SK-N-SH (cell line): ENCODE measurements around the gene HTR2B.

Source experiments
- CTCF ChIP-seq: fragments of 200-600 bp; sonication (generic); IDR thresholded peaks from 2 replicates; pipeline ENCODE4 v1.6.1; 2017; ENCODE audit warnings: antibody characterized with exemption, mild to moderate bottlenecking, moderate library complexity
- EP300 ChIP-seq, 2 experiments: IDR thresholded peaks; 2 replicates each; pipeline versions ENCODE4 v1.4.0 to v1.6.1; 2012; ENCODE audit warnings: borderline replicate concordance in 1 of 2, low read depth in 1 of 2, low read length in 1 of 2
- EZH2phosphoT487 ChIP-seq: fragments of 200-600 bp; sonication (generic); IDR thresholded peaks from 2 replicates; pipeline ENCODE4 v1.6.1; 2017; ENCODE audit warnings: low read depth, mixed run types, mild to moderate bottlenecking, antibody characterized with exemption, moderate library complexity, borderline replicate concordance
- GABPA ChIP-seq: IDR thresholded peaks from 2 replicates; pipeline ENCODE4 v1.4.0; 2012; ENCODE audit warnings: low read depth, mild to moderate bottlenecking
- POLR2AphosphoS5 ChIP-seq: IDR thresholded peaks from 2 replicates; pipeline ENCODE4 v1.6.1; 2012; ENCODE audit warnings: low read depth, low read length
- RCOR1 ChIP-seq: fragments of 150-350 bp; IDR thresholded peaks from 2 replicates; pipeline ENCODE4 v1.6.1; 2017; ENCODE audit warnings: antibody characterized with exemption, low read length
- RFX5 ChIP-seq: IDR thresholded peaks from 2 replicates; pipeline ENCODE4 v1.6.1; 2012; ENCODE audit warnings: mild to moderate bottlenecking, improper control_type of control experiment, low read length
- RXRA ChIP-seq: IDR thresholded peaks from 2 replicates; pipeline ENCODE4 v1.4.0; 2012; ENCODE audit warnings: low read depth, mild to moderate bottlenecking, borderline replicate concordance
- SMC3 ChIP-seq: IDR thresholded peaks from 2 replicates; pipeline ENCODE4 v1.6.1; 2012; ENCODE audit warnings: low read depth, low read length, improper control_type of control experiment
- TF ChIP-seq, protein P1 (sequence below): IDR thresholded peaks from 2 replicates; pipeline ENCODE4 v1.4.0; 2012; ENCODE audit warnings: low read depth, borderline replicate concordance
- TF ChIP-seq, protein P2 (sequence below): IDR thresholded peaks from 2 replicates; pipeline ENCODE4 v1.4.0; 2012; ENCODE audit warnings: low read depth
- TF ChIP-seq, protein P3 (sequence below): IDR thresholded peaks from 2 replicates; pipeline ENCODE4 v1.4.0; 2012; ENCODE audit warnings: low read depth, borderline replicate concordance
- TF ChIP-seq, protein P4 (sequence below): fragments of 150-350 bp; IDR thresholded peaks from 2 replicates; pipeline ENCODE4 v1.6.1; 2017; ENCODE audit warnings: antibody characterized with exemption, low read length, low read depth, borderline replicate concordance

- TF ChIP-seq RFX5, result no peak
- TF ChIP-seq CTCF, result no peak
- TF ChIP-seq, protein P1, sequence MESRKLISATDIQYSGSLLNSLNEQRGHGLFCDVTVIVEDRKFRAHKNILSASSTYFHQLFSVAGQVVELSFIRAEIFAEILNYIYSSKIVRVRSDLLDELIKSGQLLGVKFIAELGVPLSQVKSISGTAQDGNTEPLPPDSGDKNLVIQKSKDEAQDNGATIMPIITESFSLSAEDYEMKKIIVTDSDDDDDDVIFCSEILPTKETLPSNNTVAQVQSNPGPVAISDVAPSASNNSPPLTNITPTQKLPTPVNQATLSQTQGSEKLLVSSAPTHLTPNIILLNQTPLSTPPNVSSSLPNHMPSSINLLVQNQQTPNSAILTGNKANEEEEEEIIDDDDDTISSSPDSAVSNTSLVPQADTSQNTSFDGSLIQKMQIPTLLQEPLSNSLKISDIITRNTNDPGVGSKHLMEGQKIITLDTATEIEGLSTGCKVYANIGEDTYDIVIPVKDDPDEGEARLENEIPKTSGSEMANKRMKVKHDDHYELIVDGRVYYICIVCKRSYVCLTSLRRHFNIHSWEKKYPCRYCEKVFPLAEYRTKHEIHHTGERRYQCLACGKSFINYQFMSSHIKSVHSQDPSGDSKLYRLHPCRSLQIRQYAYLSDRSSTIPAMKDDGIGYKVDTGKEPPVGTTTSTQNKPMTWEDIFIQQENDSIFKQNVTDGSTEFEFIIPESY, result no peak
- no peak for TF ChIP-seq EZH2phosphoT487
- TF ChIP-seq POLR2AphosphoS5, result no peak
- TF ChIP-seq, protein P2, sequence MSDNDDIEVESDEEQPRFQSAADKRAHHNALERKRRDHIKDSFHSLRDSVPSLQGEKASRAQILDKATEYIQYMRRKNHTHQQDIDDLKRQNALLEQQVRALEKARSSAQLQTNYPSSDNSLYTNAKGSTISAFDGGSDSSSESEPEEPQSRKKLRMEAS, result no peak
- TF ChIP-seq, protein P3, sequence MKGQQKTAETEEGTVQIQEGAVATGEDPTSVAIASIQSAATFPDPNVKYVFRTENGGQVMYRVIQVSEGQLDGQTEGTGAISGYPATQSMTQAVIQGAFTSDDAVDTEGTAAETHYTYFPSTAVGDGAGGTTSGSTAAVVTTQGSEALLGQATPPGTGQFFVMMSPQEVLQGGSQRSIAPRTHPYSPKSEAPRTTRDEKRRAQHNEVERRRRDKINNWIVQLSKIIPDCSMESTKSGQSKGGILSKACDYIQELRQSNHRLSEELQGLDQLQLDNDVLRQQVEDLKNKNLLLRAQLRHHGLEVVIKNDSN, result no peak
- TF ChIP-seq EP300 (IDR thresholded peaks at IDR 0.05; ENCODE audit: borderline replicate concordance in 1 of 2, low read depth in 1 of 2, low read length in 1 of 2), result no peak
- no peak for TF ChIP-seq RXRA
- no peak for TF ChIP-seq RCOR1
- TF ChIP-seq GABPA, result no peak
- TF ChIP-seq, protein P4, sequence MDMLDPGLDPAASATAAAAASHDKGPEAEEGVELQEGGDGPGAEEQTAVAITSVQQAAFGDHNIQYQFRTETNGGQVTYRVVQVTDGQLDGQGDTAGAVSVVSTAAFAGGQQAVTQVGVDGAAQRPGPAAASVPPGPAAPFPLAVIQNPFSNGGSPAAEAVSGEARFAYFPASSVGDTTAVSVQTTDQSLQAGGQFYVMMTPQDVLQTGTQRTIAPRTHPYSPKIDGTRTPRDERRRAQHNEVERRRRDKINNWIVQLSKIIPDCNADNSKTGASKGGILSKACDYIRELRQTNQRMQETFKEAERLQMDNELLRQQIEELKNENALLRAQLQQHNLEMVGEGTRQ, result no peak
- TF ChIP-seq SMC3, result no peak
Measured at GRCh38 chr2:231111987-231112386, 12.9 kb downstream of the HTR2B start.
